Measurements from ENCODE around the gene RASD2. TPM values are rescaled to one million over a fixed set of nuclear protein-coding genes. Genes with fewer than 3 reads are reported as not detected.
A peak's percentile ranks its signal among the peaks of the same experiment; 100 is the strongest.

RASD2 gene
- total RNA-seq, 1 donor from 2014 or later: 5.0 TPM

DNA sequence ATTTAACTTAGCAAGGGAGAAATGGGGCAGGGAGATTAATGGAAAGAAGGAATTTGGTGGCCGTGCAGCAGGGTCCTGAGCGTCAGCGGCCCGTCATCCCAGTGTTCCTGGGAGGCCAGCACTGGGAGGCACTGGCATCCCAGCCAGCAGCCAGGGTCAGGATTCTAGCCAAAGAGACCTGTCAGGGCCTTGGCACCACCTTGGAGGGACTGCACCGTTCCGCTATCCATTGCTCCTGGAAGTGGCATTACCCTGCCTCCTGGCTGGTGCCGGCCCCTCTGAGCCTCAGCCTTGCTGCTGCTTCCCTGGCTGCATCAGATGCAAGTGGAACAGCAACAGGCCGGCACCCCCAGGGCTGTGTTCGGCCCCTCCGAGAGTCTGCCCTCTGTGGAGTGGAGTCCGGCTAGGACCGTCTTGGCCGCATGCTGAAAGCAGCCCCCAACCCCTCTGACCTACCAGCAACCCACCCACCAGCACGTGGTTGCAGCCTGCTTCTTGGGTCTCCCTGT, 30.1 kb downstream of the RASD2 start:
- no peak for DNase-seq
- TF ChIP-seq, protein P1, sequence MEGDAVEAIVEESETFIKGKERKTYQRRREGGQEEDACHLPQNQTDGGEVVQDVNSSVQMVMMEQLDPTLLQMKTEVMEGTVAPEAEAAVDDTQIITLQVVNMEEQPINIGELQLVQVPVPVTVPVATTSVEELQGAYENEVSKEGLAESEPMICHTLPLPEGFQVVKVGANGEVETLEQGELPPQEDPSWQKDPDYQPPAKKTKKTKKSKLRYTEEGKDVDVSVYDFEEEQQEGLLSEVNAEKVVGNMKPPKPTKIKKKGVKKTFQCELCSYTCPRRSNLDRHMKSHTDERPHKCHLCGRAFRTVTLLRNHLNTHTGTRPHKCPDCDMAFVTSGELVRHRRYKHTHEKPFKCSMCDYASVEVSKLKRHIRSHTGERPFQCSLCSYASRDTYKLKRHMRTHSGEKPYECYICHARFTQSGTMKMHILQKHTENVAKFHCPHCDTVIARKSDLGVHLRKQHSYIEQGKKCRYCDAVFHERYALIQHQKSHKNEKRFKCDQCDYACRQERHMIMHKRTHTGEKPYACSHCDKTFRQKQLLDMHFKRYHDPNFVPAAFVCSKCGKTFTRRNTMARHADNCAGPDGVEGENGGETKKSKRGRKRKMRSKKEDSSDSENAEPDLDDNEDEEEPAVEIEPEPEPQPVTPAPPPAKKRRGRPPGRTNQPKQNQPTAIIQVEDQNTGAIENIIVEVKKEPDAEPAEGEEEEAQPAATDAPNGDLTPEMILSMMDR (IDR thresholded peaks at IDR 0.05; ENCODE audit: borderline replicate concordance): no peak
- Histone ChIP-seq H3K27me3 (ENCODE audit: low read depth) (peaks cover 15% of the 10 kb centered on the region), H3K27ac (replicated peaks) (no peak overlapping the region), H3K36me3 (no peaks in the 10 kb centered on the region), H3K4me3 (no peak overlapping the region), H3K9me3 (replicated peaks) (no peaks in the 10 kb centered on the region), H3K4me1 (peaks cover 25% of the 10 kb centered on the region)
- intact Hi-C loops (cut with micrococcal nuclease): no loop called here

DNA sequence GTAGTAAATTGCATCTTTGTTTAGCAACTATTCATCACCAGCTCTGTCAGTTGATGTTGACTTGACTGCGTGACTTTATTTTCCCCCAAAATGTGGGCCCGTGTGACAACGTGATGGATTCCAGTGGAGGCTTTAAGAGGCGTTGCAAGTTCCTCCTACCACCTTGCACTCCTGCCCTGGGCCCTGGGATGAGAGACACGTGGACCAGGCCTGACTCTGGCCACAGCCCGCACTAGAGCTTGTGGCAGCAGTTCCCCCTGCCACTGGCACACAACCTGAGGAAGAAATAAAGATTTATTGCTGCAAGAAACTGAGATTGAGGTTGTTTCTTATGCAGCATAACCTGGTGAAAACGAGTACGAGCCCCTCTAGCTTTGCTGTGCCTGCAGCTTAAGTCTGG, 31.9 kb downstream of the RASD2 start:
- Histone ChIP-seq H3K27ac (replicated peaks) (no peak overlapping the region), H3K36me3 (no peaks in the 10 kb centered on the region), H3K4me1 (peaks cover 20% of the 10 kb centered on the region), H3K9me3 (replicated peaks) (no peaks in the 10 kb centered on the region), H3K4me3 (no peak overlapping the region), H3K27me3 (ENCODE audit: low read depth) (peaks cover 12% of the 10 kb centered on the region)
- TF ChIP-seq, protein P1 (IDR thresholded peaks at IDR 0.05; ENCODE audit: borderline replicate concordance): no peak
- no peak for DNase-seq
- intact Hi-C loops (cut with micrococcal nuclease): no loop called here

DNA sequence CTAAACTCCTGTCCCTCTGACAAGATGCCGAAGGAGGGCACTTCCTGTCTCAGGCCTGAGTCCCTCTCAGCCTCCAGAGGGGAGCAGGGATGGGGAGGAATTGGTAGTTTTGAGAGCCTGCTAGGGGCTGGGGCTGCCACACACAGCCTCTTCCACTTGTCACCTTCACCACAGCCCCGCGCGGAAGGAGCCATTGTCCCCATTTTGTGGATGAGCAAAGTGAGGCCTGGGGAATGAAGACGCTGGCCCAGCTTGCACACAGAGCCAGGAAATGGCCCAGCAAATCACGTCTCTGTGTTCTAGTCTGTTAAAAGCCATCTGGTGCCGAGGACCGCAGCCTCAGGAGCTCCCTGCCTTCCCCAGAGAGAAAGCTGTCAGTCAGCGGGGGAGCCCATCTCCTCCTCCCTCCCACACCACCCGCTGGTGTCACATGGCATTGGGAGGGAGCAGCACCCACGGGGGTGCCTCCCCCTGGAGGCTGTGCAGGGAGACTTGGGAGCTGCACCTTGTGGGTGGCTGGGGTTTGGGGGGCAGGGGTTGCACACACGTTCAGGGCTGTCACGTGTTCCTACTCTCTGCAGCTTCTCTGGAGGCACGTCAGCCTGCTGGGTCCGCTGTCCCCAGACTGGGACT, 34.6 kb downstream of the RASD2 start:
- TF ChIP-seq, protein P1 (IDR thresholded peaks at IDR 0.05; ENCODE audit: borderline replicate concordance): no peak
- Histone ChIP-seq H3K36me3 (no peaks in the 10 kb centered on the region), H3K4me1 (peaks cover 4% of the 10 kb centered on the region), H3K9me3 (replicated peaks) (no peaks in the 10 kb centered on the region), H3K27me3 (ENCODE audit: low read depth) (peaks cover 3% of the 10 kb centered on the region), H3K4me3 (no peak overlapping the region), H3K27ac (replicated peaks) (peak overlapping the region; percentile 30)
- no peak for DNase-seq
- intact Hi-C loops (cut with micrococcal nuclease): no loop called here

DNA sequence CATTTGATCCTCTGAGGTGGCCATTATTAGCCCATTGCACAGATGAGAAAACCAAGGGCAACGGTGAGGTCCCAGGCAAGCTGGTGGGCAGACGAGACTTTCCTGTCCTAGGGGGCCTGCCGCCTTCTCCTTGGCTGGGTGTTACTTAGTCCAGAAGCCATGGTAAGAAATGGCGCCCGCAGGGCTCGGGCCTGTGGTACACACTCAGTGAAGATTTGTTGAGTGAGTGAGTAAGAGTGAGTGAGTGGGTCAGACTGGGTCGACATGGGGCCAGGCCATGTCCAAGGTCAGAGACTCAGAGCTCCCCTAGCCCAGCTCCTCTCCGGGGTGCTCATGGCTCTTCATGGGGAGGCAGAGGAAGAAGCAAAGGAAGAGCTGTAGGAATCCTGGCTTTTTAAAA, 36.0 kb downstream of the RASD2 start:
- no peak overlapping the region for H3K4me3 ChIP-seq
- H3K36me3 ChIP-seq: no peaks in the 10 kb centered on the region
- no peaks in the 10 kb centered on the region for H3K9me3 ChIP-seq (replicated peaks)
- TF ChIP-seq, protein P1 (IDR thresholded peaks at IDR 0.05; ENCODE audit: borderline replicate concordance): no peak
- H3K27me3 ChIP-seq (ENCODE audit: low read depth): peaks cover 3% of the 10 kb centered on the region
- no peak overlapping the region for H3K27ac ChIP-seq (replicated peaks)
- intact Hi-C loops (cut with micrococcal nuclease): no loop called here
- no peaks in the 10 kb centered on the region for H3K4me1 ChIP-seq
- DNase-seq: no peak

DNA sequence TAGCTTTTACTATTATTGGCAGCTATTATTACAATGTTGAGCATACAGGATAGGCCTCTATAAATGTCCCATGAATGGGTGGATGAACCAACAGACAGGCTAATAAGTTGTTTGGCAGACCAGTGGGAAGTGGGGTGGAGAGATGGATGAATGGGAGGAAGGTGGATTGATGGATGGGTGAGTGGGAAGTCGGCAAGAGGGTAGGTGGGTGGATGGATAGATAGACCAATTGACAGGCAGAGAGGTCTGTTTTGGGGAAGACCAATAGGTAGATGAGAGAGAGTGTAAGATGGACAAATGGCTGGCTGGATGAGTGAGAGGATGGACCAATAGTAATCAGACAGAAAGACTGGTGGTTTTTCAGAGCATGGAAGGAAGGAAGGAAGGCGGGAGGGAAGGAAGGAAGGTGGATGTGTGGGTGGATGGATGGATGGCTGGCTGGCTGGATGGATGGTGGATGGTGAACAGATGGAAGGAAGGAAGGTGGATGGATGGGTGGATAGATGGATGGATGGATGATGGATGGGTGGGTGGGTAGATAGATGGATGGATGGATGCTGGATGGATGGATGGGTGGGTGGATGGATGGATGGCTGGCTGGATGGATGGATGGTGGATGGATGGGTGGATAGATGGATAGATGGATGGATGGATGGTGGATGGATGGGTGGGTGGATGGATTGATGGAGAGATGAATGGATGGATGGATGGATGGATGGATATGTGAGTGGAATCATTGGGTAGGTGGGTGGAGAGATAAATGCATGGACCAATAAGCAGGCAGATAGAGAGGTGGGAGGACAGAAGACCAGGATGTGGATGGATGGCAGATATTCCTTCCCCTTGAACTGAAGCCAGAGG, 37.4 kb downstream of the RASD2 start:
- H3K9me3 ChIP-seq (replicated peaks): no peaks in the 10 kb centered on the region
- no peaks in the 10 kb centered on the region for H3K36me3 ChIP-seq
- peak overlapping the region; percentile 68 for H3K27ac ChIP-seq (replicated peaks)
- H3K4me1 ChIP-seq: peaks cover 11% of the 10 kb centered on the region
- intact Hi-C loops (cut with micrococcal nuclease): no loop called here
- no peak overlapping the region for H3K4me3 ChIP-seq
- TF ChIP-seq, protein P1 (IDR thresholded peaks at IDR 0.05; ENCODE audit: borderline replicate concordance): no peak
- H3K27me3 ChIP-seq (ENCODE audit: low read depth): peaks cover 3% of the 10 kb centered on the region
- DNase-seq: no peak
